NOMO-1 treated with dmso at 0.1 percent for 144 hours (cell line): ENCODE results near the gene NKAIN2.
"Not testable (repeated sequence)": the region's sequence is repeated elsewhere in the genome, so short reads cannot be mapped to it uniquely, and the experiment has no call there.

ENCODE experiments used
- DNase-seq: peaks from one replicate; lab custom pipeline; 2025; ENCODE audit not compliant: unreplicated experiment; lab: John Stamatoyannopoulos, UW

Gene NKAIN2

DNA sequence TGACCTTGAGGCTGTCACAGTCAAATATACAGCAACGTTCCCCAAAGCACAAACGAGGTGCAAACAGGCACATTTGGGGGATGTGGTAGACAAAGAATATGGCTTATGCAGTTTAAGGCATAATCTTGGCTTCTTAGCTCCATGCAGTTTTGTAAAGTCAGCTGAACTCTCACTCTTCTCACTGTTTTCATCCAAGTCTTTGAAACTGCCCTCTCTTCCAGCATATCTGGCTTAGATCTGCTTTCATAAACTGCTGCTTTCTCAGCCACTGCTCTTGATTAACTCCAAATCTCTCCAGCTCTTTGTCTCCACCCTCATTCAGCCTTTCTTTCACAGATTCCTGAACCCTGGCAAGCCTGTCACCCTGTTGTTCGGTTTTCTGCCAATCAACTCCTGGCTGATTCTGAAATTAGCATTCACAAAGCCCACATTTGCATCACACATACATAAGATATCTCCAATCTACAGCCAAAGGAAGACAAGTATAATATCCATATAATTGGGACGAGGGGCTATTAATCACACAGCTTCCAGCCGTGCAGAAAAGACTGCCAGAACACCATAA lies 857.5 kb downstream of the NKAIN2 start:
- no peak for DNase-seq

DNA sequence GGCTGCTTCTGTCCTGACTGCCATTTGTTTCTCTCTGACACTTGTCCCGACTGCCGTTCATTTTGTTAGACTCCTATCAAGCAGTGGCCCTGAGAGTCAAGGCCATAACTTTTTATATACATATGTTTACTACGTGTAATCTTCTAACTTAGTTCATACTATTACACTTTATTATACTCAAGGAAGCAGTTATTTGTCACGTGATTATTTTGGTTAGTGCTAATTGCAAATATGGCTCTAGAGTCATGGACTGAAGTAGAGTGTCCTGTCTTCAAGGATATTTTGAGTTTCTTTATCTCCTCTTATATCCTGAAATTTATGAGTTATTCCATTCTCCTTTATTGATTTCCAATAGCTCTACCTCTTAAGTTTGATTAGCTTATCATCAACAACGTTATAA lies 864.4 kb downstream of the NKAIN2 start:
- DNase-seq, result no peak

DNA sequence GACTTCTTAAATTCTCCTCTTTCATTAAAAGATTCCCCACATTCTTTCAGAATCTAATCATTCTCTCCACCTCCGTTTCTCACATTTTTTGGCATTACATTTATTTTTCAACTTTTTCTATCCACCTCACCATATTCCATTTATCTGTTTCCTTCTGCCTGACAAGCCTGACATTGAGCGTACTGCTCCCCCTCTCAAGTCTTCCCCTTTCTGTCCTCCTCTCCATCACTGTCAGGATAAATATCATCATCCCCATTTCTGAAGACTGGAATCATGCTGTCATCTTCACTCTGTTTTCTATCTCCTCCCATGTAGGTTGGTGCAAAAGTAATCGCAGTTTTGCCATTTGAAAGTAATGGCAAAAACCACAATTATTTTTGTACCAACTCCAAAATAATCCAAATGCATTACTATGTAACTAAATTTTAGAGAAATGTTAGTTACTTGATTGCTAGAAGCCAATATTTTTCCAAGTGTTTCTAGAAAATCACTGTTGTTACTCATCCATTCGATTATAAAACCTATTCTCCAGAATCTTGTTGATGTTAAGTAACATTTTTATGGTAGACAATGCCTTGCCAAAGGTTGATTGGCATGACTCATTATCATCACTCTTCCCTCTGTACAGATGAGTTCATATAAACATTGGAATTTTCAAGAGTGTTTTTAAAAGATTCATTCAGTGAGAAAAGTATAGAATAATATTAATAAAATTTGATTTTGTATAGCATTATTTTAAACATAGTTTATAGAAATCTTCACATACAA lies 866.2 kb downstream of the NKAIN2 start:
- no peak for DNase-seq

DNA sequence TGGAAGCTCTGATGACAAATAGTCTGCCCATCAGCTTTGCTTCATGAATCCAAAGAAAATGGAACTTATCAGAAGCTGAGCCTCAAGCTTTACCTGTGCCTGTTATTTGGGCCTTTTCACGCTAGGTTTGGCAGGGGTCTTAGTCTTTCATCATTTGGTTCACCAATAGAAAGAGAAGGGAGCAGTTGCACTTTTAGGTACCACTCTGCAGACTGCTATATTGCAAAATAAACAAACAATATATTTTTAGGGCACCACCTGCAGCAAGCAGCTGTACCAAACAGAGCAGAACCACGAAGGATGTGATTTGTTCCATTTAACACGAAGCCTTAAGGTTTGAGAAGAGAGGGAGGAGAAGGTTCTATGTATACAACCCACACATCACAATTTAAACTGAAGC lies 867.1 kb downstream of the NKAIN2 start:
- no peak for DNase-seq

DNA sequence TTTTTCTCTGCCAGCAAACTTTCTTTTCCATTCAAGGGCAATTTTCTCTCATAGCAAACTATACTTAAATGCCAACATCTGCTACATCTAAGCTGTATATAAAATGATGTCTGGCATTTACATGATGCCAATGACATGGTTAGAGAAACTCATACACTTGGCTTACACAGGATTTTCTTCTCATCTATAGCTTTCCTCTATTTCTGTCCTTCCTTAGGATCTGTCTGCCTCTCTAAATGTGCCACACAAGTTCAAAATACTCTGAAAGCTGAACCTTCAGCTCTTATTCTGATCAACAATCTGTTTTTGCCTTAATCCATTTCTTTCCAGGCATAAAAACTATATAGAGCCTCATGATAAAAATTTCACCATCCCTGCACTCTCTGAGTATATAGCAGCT lies 867.7 kb downstream of the NKAIN2 start:
- no peak for DNase-seq

DNA sequence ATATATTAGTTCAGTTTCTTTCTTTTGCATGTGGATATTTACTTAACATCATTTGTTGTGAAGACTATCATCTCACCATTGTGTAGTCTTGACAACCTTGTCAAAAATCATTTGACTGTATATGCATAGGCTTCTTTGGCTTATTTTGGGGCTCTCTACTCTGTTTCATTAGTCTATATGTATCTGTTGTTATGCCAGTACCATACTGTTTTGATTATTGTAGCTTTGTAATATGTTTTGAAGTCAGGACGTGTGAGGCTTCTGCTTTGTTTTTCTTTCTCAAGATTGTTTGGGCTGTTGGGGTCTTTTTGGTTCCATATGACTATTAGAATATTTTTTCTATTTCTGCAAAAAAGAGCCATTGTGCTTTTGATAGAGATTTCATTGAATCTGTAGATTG lies 870.4 kb downstream of the NKAIN2 start:
- DNase-seq, result no peak

DNA sequence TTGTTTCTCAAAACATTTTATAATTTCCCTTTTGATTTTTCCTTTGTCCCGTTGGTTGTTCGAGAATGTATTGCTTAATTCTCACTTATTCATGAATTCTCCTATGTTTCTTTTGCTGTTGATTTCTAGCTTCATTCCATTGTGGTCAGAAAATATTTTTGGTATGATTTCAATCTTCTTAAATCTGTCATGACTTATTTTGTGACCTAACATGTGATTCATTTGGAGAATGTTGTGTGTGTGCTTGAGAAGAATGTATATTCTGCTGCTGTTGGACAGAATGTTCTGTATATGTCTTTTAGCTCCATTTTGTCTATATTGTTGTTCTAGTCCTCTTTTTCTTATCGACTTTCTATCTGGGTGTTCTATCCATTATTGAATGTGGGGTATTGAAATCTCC lies 872.4 kb downstream of the NKAIN2 start:
- DNase-seq, result no peak

DNA sequence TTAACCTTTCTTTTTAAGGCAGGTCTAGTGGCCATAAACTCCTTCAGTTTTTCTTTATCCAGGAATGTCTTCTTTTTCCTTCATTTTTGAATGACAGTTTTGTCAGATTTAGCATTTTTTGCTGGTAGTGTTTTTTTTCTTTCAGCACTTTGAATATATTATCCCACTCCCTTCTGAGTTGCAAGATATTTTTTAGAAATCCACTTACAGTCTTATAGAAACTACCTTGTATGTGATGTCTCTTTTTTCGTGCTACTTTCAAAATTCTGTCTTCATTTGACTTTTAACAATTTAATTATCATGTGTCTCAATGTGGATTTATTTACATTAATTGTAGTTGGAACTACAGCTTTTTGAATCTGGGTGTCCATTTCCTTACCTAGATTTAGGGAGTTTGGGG lies 874.2 kb downstream of the NKAIN2 start:
- no peak for DNase-seq

DNA sequence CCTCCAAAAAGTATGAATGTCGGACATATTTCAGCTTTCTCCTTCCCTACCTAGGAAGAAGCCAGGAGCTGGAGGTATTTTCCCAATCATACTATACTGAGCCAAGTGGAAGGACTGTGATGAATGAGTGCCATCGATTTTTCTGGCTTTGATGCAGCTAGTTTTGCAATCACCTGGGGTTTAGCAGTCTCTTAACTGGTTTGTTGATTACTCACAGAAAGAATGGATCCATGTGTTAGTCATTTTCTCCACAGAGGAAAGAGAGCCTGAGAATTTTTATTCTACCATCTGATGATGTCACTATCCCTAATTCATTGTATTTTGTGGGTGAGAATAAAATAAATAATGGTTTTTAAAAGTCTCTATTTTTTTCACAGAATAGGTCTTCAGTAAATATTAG lies 875.7 kb downstream of the NKAIN2 start:
- no peak for DNase-seq

DNA sequence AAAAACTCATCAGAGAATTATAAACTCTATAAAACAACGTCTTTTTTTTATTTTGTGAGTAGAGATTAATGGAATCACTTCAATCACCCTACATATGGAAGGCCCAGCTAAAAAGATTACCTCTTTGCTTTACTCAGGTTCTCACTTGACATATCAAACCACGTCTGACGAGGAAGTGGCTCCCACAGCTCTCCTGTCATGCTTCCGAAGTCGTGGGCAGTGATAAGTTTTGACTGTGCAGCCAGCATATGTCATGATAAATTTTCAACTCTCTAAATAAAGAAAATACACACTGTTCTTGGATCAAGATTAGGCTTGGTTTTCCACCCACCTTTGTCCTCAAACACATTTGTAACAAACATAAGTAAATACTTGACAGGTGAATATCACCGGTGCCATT lies 879.1 kb downstream of the NKAIN2 start:
- no peak for DNase-seq

DNA sequence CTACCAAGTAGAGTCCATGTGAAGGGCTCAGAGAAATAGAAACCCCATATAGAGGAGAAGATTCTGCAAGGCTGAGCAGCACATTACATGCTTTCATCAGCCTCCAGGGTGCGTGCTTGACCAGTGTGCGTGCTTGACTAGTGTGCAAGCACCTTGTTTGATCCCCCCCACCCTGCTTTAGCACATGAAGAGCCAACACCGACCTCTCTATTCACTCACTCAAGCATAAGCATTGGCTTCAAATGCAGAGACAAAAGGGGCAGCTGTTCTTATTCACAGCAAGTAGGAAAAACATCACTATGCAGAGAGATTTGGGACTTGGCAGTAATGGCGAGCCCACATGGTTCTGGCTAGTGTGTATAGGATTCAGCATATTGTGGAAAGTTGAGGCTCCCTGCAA lies 879.8 kb downstream of the NKAIN2 start:
- no peak for DNase-seq

DNA sequence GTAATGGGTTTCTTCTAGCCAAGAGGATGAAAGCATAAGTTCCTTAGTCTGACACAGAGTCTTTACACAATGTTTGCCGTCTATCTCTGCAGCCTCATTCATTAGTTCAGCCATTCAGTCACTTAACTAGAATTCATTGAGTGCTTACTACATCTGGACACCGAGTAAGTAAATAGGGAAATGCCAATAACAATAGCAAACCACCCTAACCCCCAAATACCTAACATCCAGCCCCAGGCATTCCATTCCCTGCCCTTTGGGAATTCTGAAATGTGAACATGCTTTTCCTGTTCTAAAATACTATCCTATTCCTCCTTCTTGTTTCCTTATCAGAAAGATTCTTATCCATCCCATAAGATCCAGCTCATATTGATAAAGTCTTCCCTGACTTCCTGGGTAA lies 881.0 kb downstream of the NKAIN2 start:
- DNase-seq, result no peak

DNA sequence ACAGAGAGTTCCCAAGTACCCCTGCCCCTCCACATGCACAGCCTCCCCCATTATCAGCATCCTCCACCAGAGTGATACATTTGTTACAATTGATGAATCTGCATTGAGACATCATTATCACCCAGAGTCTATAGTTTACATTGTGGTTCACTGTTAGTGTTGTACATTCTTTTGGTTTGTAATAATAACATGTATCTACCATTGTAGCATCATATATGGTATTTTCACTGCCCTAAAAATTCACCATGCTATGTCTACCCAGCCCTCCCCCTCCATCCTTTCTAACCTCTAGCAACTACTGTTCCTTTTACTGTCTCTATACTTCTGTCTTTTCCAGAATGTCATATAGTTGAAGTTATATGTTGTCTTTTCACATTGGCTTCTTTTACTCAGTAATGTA lies 884.7 kb downstream of the NKAIN2 start:
- no peak for DNase-seq

DNA sequence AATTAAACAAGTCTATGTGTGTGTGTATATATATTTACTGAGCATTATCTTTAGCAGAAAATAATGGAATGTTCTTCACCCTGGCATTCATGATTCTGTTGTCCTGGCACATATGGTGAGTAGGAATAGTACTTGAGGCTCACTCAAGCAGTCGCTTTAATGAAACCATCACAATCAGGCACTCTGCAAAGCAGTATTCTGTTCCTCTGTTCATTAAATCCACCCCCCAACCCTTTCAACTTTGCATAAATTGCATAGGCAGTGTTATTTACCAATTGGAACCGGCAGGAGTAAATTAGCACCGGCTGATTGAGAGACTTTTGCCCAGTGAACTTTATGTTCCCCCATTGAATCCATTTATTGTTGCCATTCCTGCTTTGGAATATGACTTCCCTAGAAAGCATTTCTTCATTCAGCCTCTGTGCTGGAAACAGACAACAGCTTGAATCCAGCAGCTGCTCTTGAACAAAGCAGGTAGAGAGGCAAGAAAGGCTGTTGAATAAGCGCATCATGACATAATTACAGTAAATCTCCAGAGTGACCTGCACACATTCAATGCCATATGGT lies 890.6 kb downstream of the NKAIN2 start:
- DNase-seq, result no peak

DNA sequence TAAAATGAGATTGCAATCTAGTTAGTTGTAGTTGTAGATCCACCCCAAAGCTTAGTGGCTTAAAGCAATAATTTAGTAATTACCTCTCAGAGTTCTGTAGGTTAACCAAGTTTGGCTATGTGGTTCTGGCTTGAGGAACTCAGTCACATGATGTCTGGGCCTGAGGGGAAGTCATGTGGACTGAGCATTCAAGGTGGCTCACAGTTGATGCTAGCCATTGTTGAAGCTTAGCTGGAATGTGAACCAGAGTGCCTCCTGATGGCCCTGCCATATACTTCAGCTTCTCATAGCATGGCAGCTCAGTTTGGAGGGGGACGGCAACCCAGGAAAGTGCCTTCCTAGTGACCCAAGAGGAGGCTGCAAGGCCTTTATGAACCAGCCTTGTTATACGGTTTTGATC lies 895.4 kb downstream of the NKAIN2 start:
- no peak for DNase-seq

DNA sequence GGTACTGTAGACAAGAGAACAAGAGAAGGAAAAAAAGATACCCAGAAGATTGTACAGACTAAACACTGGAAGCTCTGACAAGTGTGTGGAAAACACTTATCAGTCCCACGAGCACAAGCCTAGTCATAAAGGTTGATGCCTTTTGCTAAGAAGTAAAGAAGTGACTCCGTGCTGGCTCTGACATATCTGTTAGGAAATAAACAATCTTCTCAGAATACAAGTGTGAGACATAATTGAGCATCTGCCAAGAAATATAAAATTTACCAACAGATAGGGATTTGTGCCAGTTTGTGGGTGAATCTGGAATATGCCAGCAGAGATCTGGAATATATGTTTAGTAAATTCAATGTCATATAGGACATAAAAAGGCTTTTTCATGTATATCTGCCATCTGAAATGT lies 899.9 kb downstream of the NKAIN2 start:
- no peak for DNase-seq

DNA sequence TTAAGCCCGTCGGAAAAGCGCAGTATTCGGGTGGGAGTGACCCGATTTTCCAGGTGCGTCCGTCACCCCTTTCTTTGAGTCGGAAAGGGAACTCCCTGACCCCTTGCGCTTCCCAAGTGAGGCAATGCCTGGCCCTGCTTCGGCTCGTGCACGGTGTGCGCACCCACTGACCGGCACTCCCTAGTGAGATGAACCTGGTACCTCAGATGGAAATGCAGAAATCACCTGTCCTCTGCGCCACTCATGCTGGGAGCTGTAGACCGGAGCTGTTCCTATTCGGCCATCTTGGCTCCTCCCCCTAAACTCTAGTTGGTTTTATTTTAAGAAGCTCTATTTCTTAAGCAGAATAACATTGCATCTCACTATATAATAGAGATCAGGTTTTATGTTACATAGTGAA lies 908.9 kb downstream of the NKAIN2 start:
- DNase-seq, result not testable (repeated sequence)

DNA sequence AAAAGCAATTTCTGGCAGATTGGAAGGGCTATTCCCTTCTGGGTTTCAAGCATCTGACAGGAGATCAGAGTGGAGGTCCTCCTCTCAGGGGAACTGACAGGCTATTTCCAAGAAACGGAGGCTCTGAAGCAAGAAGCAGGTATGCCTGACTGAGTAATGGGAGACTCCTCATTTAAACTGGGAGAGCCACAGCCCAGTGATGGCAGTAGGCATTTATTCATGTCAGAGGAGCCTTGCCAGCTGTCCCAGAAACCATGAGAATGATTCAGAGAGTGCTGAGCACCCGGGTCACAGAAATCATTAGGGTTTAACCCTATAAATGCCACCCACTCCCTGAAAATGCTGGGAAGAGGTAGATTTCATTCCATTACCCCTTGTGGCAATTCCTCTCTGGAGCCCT lies 911.1 kb downstream of the NKAIN2 start:
- no peak for DNase-seq

DNA sequence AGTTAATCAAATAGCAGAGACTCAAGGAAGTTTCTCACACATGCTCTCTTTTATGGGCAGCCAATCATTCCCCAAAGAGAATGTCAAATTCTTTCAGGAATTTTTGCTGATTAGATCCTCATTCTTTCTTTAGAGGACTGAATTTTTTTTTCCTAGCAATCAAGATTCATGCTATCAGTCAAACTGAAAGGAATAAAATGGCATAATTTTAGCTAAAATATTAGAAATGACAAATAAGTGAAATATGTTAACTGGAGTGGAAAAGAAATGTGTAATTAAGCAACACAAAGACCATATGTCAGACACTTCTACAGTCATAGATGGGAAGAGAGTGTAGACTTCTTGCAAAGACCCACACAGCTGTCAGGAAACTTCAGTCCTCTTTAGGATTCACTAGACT lies 916.2 kb downstream of the NKAIN2 start:
- no peak for DNase-seq

DNA sequence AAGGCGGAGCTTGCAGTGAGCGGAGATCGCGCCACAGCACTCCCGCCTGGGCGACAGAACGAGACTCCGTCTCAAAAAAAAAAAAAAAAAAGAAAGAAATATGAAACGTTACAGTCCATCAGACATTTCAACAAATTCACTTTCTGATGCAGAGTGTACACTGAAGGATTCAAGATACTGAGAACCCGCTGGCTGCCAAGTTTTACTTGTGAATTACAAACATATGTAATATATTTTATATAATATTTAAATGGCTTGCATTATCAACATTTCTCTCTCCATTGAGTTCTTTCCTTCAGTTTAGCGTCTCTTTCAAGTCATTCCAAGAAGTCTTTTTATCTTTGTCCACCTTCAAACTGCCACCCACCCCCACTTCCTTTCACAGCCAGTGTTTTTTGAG lies 917.7 kb downstream of the NKAIN2 start:
- DNase-seq, result no peak

DNA sequence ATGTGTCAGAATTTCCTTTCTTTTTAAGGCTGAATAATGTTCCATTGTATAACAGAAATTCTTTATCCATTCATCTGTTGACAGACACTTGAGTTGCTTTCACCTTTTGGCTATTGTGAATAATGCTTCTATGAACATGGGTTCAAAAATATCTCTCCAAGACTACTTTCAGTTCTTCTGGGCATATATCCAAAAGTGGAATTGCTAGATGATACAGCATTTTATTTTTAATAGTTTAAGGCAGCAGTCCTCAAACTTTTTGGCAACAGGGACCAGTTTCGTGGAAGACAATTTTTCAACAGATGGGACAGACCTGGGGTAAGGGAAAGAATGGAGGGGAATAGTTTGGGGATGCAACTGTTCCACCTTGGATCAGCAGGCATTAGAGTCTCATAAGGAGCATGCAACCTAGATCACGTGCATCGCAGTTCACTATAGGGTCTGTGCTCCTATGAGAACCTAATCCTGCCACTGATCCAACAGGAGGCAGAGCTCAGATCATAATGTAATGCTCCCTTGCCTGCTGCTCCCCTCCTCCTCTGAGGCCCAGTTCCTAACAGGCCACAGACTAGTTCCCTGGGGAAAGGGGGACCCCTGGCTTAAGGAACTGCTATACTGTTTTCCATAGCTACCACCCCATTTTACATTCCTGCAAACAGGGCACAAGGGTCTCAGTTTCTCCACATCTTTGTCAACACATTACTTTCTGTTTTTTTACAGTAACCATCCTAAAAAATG lies 918.6 kb downstream of the NKAIN2 start:
- DNase-seq, result no peak

DNA sequence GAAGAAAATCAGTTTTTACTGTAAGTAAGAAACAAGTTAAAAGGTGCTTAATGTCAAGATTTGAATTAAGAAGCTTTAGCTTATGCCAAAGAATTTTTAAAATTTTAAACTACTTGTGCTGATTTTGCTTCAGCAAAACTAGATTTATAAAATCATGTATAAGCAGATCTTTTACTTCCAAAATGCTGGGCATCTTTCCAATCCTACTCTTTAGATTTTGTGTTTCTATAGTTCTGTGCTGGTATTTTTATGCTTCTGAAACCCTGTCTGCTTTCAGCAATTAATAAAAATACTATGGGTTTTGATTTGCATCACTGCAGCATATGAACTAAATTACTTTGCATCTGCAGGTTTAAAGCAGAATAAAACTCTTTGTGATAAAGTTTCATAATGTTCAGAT lies 920.0 kb downstream of the NKAIN2 start:
- no peak for DNase-seq
